ENCODE measurements around the gene CCDC91.

DNA sequence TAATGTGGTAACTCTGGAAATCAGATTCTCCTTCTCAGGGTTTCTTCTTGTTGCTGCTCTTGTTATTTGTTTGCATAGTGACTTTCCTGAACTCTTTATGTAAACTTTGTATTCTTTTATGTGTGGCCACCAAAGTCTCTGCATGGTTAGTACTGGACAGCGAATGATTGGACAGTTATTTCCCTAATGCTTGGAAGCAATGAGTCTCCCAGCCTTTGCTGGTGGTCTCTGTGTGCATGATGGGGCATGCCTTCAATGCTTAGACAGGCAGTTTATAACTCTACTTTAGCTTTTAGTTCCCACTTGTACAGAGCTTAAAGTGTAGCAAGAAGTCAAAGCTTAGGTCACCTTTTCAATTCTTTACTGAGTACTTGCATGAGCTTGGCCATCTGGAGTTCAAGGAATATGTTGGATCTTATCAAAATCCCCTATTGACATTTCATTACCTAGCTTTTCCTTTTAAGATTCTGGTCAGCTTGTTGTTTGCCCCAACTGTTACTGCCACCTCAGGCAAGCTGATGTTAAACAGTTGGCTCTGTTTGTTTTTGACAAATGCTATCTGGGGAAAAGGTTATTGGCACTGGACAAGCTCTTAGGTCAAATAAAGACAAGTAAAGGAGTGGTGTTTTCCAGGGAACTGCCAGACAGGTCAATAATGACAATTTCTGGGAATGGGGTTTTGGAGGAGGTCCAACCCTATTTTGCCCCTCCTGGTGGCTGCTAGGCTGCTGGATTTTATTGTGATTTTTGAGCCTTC is 12.3 kb downstream of the CCDC91 start:
- TF ChIP-seq ATF2 (CRISPR knock-in tag; IDR thresholded peaks at IDR 0.05; ENCODE audit: borderline replicate concordance, low read depth), result no peak
- TF ChIP-seq, protein P1, sequence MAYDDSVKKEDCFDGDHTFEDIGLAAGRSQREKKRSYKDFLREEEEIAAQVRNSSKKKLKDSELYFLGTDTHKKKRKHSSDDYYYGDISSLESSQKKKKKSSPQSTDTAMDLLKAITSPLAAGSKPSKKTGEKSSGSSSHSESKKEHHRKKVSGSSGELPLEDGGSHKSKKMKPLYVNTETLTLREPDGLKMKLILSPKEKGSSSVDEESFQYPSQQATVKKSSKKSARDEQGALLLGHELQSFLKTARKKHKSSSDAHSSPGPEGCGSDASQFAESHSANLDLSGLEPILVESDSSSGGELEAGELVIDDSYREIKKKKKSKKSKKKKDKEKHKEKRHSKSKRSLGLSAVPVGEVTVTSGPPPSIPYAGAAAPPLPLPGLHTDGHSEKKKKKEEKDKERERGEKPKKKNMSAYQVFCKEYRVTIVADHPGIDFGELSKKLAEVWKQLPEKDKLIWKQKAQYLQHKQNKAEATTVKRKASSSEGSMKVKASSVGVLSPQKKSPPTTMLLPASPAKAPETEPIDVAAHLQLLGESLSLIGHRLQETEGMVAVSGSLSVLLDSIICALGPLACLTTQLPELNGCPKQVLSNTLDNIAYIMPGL (CRISPR knock-in tag; IDR thresholded peaks at IDR 0.05), result no peak
- no peak for TF ChIP-seq NFE2L1 (CRISPR knock-in tag; IDR thresholded peaks at IDR 0.05)
- no peak for TF ChIP-seq ZNF512 (CRISPR knock-in tag; IDR thresholded peaks at IDR 0.05; ENCODE audit: borderline replicate concordance)
- TF ChIP-seq CTCF (IDR thresholded peaks at IDR 0.05), result no peak
- no peak for TF ChIP-seq GABPB1 (CRISPR knock-in tag; IDR thresholded peaks at IDR 0.05)
